Activated naive CD4-positive, alpha-beta T cell treated with anti-CD3 and anti-CD28 coated beads for 36 hours (primary cell): Measurements from ENCODE around the gene CACNG5. TPM values are rescaled to one million over a fixed set of nuclear protein-coding genes. Genes with fewer than 3 reads are reported as not detected.

Experiments
- CTCF ChIA-PET: fragments of 350-600 bp; sonication (Branson Sonifier 250); formaldehyde crosslinking; loops from one replicate; lab custom pipeline; 2021; ENCODE audit warnings: antibody characterized with exemption; lab: Charles Lee
- DNase-seq: peaks from one replicate; pipeline ENCODE4 v3.0.0-alpha.2; 2020
- H3K27ac Mint-ChIP-seq: one replicate; pipeline ENCODE4 v1.8.0; 2021; ENCODE audit warnings: mild to moderate bottlenecking, mixed read lengths
- H3K27me3 Mint-ChIP-seq: one replicate; pipeline ENCODE4 v1.8.0; 2021; ENCODE audit warnings: low read depth, mixed read lengths
- H3K36me3 Mint-ChIP-seq: one replicate; pipeline ENCODE4 v1.8.0; 2021; ENCODE audit warnings: low read depth, mixed read lengths
- H3K4me1 Mint-ChIP-seq: one replicate; pipeline ENCODE4 v1.8.0; 2021; ENCODE audit warnings: low read depth, mixed read lengths
- H3K4me3 Mint-ChIP-seq: one replicate; pipeline ENCODE4 v1.8.0; 2021; ENCODE audit warnings: mild to moderate bottlenecking, moderate library complexity, mixed read lengths
- H3K9me3 Mint-ChIP-seq: one replicate; pipeline ENCODE4 v1.8.0; 2021; ENCODE audit warnings: mixed read lengths
- intact Hi-C: fragments of 100-400 bp; cut with micrococcal nuclease; formaldehyde crosslinking; loops from one replicate; pipeline ENCODE4 v1.15.1; 2023
- total RNA-seq, 2 experiments: library from RNA; stranded (reverse); gene quantifications; one replicate each; pipeline ENCODE4 v1.2.3, GENCODE V29; 2021

Gene CACNG5
- total RNA-seq, 2 experiments from 2014 or later, result not detected

- CTCF ChIA-PET, result no interaction called here
- intact Hi-C loops, result no loop called here
Measured at GRCh38 chr17:66829883-66830282, 5.0 kb upstream of the CACNG5 start.

GRCh38 chr17:66830451-66830850 lies 4.5 kb upstream of the CACNG5 start:
- intact Hi-C loops, result no loop called here
- CTCF ChIA-PET, result interaction anchor here (0.6 kb wide), 1 partner anchor 578 kb away, joined by 3 read pairs; no protein-coding TSS in a partner anchor
- H3K4me3 Mint-ChIP-seq, result no peak overlapping the region

More at GRCh38 chr17:66829883-66830282, 5.0 kb upstream of the CACNG5 start:
- Mint-ChIP-seq H3K27ac (no peak overlapping the region), H3K27me3 (peaks cover 53% of the 10 kb centered on the region), H3K36me3 (no peaks in the 10 kb centered on the region), H3K4me1 (peaks cover 1% of the 10 kb centered on the region), H3K9me3 (no peaks in the 10 kb centered on the region), H3K4me3 (no peak overlapping the region)
- no peak for DNase-seq

GRCh38 chr17:66831383-66832210 lies 3.3 kb upstream of the CACNG5 start:
- intact Hi-C loops, result no loop called here
- Mint-ChIP-seq H3K4me1 (peaks cover 1% of the 10 kb centered on the region), H3K36me3 (no peaks in the 10 kb centered on the region), H3K27ac (no peak overlapping the region), H3K9me3 (no peaks in the 10 kb centered on the region), H3K4me3 (no peak overlapping the region), H3K27me3 (peaks cover 63% of the 10 kb centered on the region)
- CTCF ChIA-PET, result interaction anchor here (0.6 kb wide), 1 partner anchor 579 kb away, joined by 3 read pairs; no protein-coding TSS in a partner anchor
- no peak for DNase-seq

More at GRCh38 chr17:66830451-66830850, 4.5 kb upstream of the CACNG5 start:
- Mint-ChIP-seq H3K27ac (no peak overlapping the region), H3K27me3 (peaks cover 56% of the 10 kb centered on the region), H3K9me3 (no peaks in the 10 kb centered on the region), H3K4me1 (peaks cover 1% of the 10 kb centered on the region), H3K36me3 (no peaks in the 10 kb centered on the region)
- DNase-seq, result no peak

- Mint-ChIP-seq H3K4me3 (no peak overlapping the region), H3K4me1 (peaks cover 1% of the 10 kb centered on the region), H3K36me3 (no peaks in the 10 kb centered on the region), H3K9me3 (no peaks in the 10 kb centered on the region), H3K27ac (no peak overlapping the region), H3K27me3 (peaks cover 61% of the 10 kb centered on the region)
- intact Hi-C loops, result no loop called here
- no peak for DNase-seq
- CTCF ChIA-PET, result no interaction called here
Measured at GRCh38 chr17:66833201-66833600, 1.7 kb upstream of the CACNG5 start.

GRCh38 chr17:66834426-66834918 lies 445 bp upstream of the CACNG5 start:
- no peaks in the 10 kb centered on the region for H3K9me3 Mint-ChIP-seq
- H3K4me1 Mint-ChIP-seq, result peaks cover 1% of the 10 kb centered on the region
- CTCF ChIA-PET, result no interaction called here
- peaks cover 50% of the 10 kb centered on the region for H3K27me3 Mint-ChIP-seq
- DNase-seq, result no peak
- intact Hi-C loops, result no loop called here
- H3K36me3 Mint-ChIP-seq, result no peaks in the 10 kb centered on the region
- H3K27ac Mint-ChIP-seq, result no peak overlapping the region
- no peak overlapping the region for H3K4me3 Mint-ChIP-seq

GRCh38 chr17:66835476-66835875 lies 559 bp downstream of the CACNG5 start:
- no peak for DNase-seq
- H3K4me1 Mint-ChIP-seq, result no peaks in the 10 kb centered on the region
- no peaks in the 10 kb centered on the region for H3K36me3 Mint-ChIP-seq
- peaks cover 43% of the 10 kb centered on the region for H3K27me3 Mint-ChIP-seq
- no peak overlapping the region for H3K4me3 Mint-ChIP-seq
- no peak overlapping the region for H3K27ac Mint-ChIP-seq
- no peaks in the 10 kb centered on the region for H3K9me3 Mint-ChIP-seq
- intact Hi-C loops, result no loop called here
- CTCF ChIA-PET, result interaction anchor here (1.0 kb wide), 1 partner anchor 15 kb away, joined by 9 read pairs; no protein-coding TSS in a partner anchor

- intact Hi-C loops, result no loop called here
- no peak overlapping the region for H3K27ac Mint-ChIP-seq
- peaks cover 38% of the 10 kb centered on the region for H3K27me3 Mint-ChIP-seq
- no peaks in the 10 kb centered on the region for H3K9me3 Mint-ChIP-seq
- H3K4me3 Mint-ChIP-seq, result no peak overlapping the region
- H3K4me1 Mint-ChIP-seq, result no peaks in the 10 kb centered on the region
- no peaks in the 10 kb centered on the region for H3K36me3 Mint-ChIP-seq
- DNase-seq, result no peak
- CTCF ChIA-PET, result interaction anchor here (1.0 kb wide), 1 partner anchor 14 kb away, joined by 9 read pairs; no protein-coding TSS in a partner anchor
Measured at GRCh38 chr17:66836063-66837005, 1.4 kb downstream of the CACNG5 start.

- Mint-ChIP-seq H3K27ac (no peak overlapping the region), H3K4me3 (no peak overlapping the region), H3K36me3 (no peaks in the 10 kb centered on the region), H3K9me3 (no peaks in the 10 kb centered on the region), H3K27me3 (peaks cover 31% of the 10 kb centered on the region), H3K4me1 (no peaks in the 10 kb centered on the region)
- CTCF ChIA-PET, result no interaction called here
- intact Hi-C loops, result no loop called here
- DNase-seq, result no peak
Measured at GRCh38 chr17:66837226-66837625, 2.3 kb downstream of the CACNG5 start.

GRCh38 chr17:66837885-66838665 lies 3.2 kb downstream of the CACNG5 start:
- peaks cover 27% of the 10 kb centered on the region for H3K27me3 Mint-ChIP-seq
- CTCF ChIA-PET, result no interaction called here

GRCh38 chr17:66839616-66840015 lies 4.7 kb downstream of the CACNG5 start:
- H3K27ac Mint-ChIP-seq, result no peak overlapping the region
- H3K27me3 Mint-ChIP-seq, result peaks cover 15% of the 10 kb centered on the region
- H3K4me3 Mint-ChIP-seq, result no peak overlapping the region
- H3K36me3 Mint-ChIP-seq, result no peaks in the 10 kb centered on the region
- no peaks in the 10 kb centered on the region for H3K9me3 Mint-ChIP-seq
- intact Hi-C loops, result no loop called here
- CTCF ChIA-PET, result no interaction called here
- DNase-seq, result no peak
- H3K4me1 Mint-ChIP-seq, result no peaks in the 10 kb centered on the region

More at GRCh38 chr17:66837885-66838665, 3.2 kb downstream of the CACNG5 start:
- no peak overlapping the region for H3K27ac Mint-ChIP-seq
- DNase-seq, result no peak
- H3K4me3 Mint-ChIP-seq, result no peak overlapping the region
- H3K9me3 Mint-ChIP-seq, result no peaks in the 10 kb centered on the region
- H3K4me1 Mint-ChIP-seq, result no peaks in the 10 kb centered on the region
- no peaks in the 10 kb centered on the region for H3K36me3 Mint-ChIP-seq
- intact Hi-C loops, result no loop called here

- H3K4me1 Mint-ChIP-seq, result no peaks in the 10 kb centered on the region
- DNase-seq, result no peak
- H3K27ac Mint-ChIP-seq, result no peak overlapping the region
- peaks cover 14% of the 10 kb centered on the region for H3K27me3 Mint-ChIP-seq
- no peaks in the 10 kb centered on the region for H3K36me3 Mint-ChIP-seq
- H3K9me3 Mint-ChIP-seq, result no peaks in the 10 kb centered on the region
- CTCF ChIA-PET, result no interaction called here
- no peak overlapping the region for H3K4me3 Mint-ChIP-seq
- intact Hi-C loops, result no loop called here
Measured at GRCh38 chr17:66840061-66840460, 5.1 kb downstream of the CACNG5 start.
